ENCODE measurements around the gene RUNX1.

- TF ChIP-seq CTCF (IDR thresholded peaks at IDR 0.05), result no peak
- no peak for TF ChIP-seq ZFX (IDR thresholded peaks at IDR 0.05; ENCODE audit: borderline replicate concordance)
Observed at GRCh38 chr21:34968414-34969333, 80.4 kb downstream of the RUNX1 start.

Data from 22Rv1 (cell line).